ENCODE results near the gene ASPN.
A peak's percentile ranks its signal among the peaks of the same experiment; 100 is the strongest.

The ASPN gene

GRCh38 chr9:92501671-92502393, 19.5 kb upstream of the ASPN start:
- peak; percentile 38 for TF ChIP-seq CTCF (IDR thresholded peaks at IDR 0.05; ENCODE audit: control extremely low read depth, extremely low read depth, low read depth, missing control alignments)
- ChIA-PET POLR2A (no interaction called here), CTCF (interaction anchor here (1.0 to 2.1 kb wide), 7 partner anchors 14 to 362 kb away, joined by 3 to 5 read pairs (median 3); no protein-coding TSS in a partner anchor)
- DNase-seq (ENCODE audit: extremely low spot score) = peak; percentile 44

GRCh38 chr9:92500725-92501124, 18.4 kb upstream of the ASPN start:
- CTCF ChIA-PET = interaction anchor here (1.2 to 1.4 kb wide), 2 partner anchors 19 to 60 kb away, joined by 3 to 4 read pairs; no protein-coding TSS in a partner anchor

GRCh38 chr9:92499701-92500100, 17.4 kb upstream of the ASPN start:
- no peak for TF ChIP-seq CTCF (IDR thresholded peaks at IDR 0.05; ENCODE audit: control extremely low read depth, extremely low read depth, low read depth, missing control alignments)
- no peak for DNase-seq (ENCODE audit: extremely low spot score)
- ChIA-PET CTCF (interaction anchor here (1.6 kb wide), 1 partner anchor 52 kb away, joined by 3 read pairs; no protein-coding TSS in a partner anchor), POLR2A (no interaction called here)

More at GRCh38 chr9:92500725-92501124, 18.4 kb upstream of the ASPN start:
- no peak for DNase-seq (ENCODE audit: extremely low spot score)
- POLR2A ChIA-PET = no interaction called here
- no peak for TF ChIP-seq CTCF (IDR thresholded peaks at IDR 0.05; ENCODE audit: control extremely low read depth, extremely low read depth, low read depth, missing control alignments)

GRCh38 chr9:92496396-92497176, 14.3 kb upstream of the ASPN start:
- CTCF ChIA-PET = interaction anchor here (0.9 to 1.3 kb wide), 3 partner anchors 9 to 336 kb away, joined by 3 read pairs; no protein-coding TSS in a partner anchor
- POLR2A ChIA-PET = no interaction called here
- no peak for TF ChIP-seq CTCF (IDR thresholded peaks at IDR 0.05; ENCODE audit: control extremely low read depth, extremely low read depth, low read depth, missing control alignments)
- DNase-seq (ENCODE audit: extremely low spot score) = no peak

- ChIA-PET POLR2A (no interaction called here), CTCF (interaction anchor here (0.7 to 1.8 kb wide), 5 partner anchors 9 to 22 kb away, joined by 3 to 6 read pairs (median 4); partner anchors contain the start of gene ASPN)
Measured at GRCh38 chr9:92494856-92495255, 12.6 kb upstream of the ASPN start.

More at GRCh38 chr9:92494856-92495255, 12.6 kb upstream of the ASPN start:
- DNase-seq (ENCODE audit: extremely low spot score) = no peak
- TF ChIP-seq CTCF (IDR thresholded peaks at IDR 0.05; ENCODE audit: control extremely low read depth, extremely low read depth, low read depth, missing control alignments) = no peak

Data from GM10248 (cell line).